HepG2 (cell line): ENCODE data around the gene UBE2C. TPM values are rescaled to one million over a fixed set of nuclear protein-coding genes. Genes with fewer than 3 reads are reported as not detected.
A peak's percentile ranks its signal among the peaks of the same experiment; 100 is the strongest.

Experiments used
- ARNTL ChIP-seq: sonication (generic); formaldehyde crosslinking; IDR thresholded peaks from 2 replicates; pipeline ENCODE4 v1.4.0; 2020; ENCODE audit warnings: mild to moderate bottlenecking, missing genetic modification reagents
- BRCA1 ChIP-seq: sonication (generic); formaldehyde crosslinking; IDR thresholded peaks from 2 replicates; pipeline ENCODE4 v1.4.0; 2020; ENCODE audit warnings: missing genetic modification reagents
- CREM ChIP-seq, 2 experiments: sonication (generic) in 1 of 2; formaldehyde crosslinking in 1 of 2; IDR thresholded peaks; 2 replicates each; pipeline versions ENCODE4 v1.4.0 to v1.6.1; 2016 to 2020; ENCODE audit warnings: antibody characterized with exemption in 1 of 2, mild to moderate bottlenecking in 1 of 2, missing genetic modification reagents in 1 of 2
- CTCF ChIP-seq: sonication (generic); formaldehyde crosslinking; IDR thresholded peaks from 2 replicates; pipeline ENCODE4 v1.5.0; 2020; ENCODE audit warnings: mild to moderate bottlenecking, missing genetic modification reagents, moderate library complexity
- DRAP1 ChIP-seq: IDR thresholded peaks from 2 replicates; pipeline ENCODE4 v1.6.1; 2016; ENCODE audit warnings: missing genetic modification reagents, missing compliant biosample characterization
- FOXC1 ChIP-seq: sonication (generic); formaldehyde crosslinking; IDR thresholded peaks from 2 replicates; pipeline ENCODE4 v1.8.0; 2022; ENCODE audit warnings: mild to moderate bottlenecking, missing genetic modification reagents, borderline replicate concordance
- FOXK1 ChIP-seq: sonication (generic); formaldehyde crosslinking; IDR thresholded peaks from 2 replicates; pipeline ENCODE4 v1.4.0; 2020; ENCODE audit warnings: low read depth, missing genetic modification reagents, borderline replicate concordance
- IKZF5 ChIP-seq: IDR thresholded peaks from 2 replicates; pipeline ENCODE4 v1.6.1; 2018; ENCODE audit warnings: missing genetic modification reagents, mild to moderate bottlenecking, missing compliant biosample characterization
- KLF11 ChIP-seq: IDR thresholded peaks from 2 replicates; pipeline ENCODE4 v1.6.1; 2016; ENCODE audit warnings: missing compliant biosample characterization
- NR2F2 ChIP-seq: IDR thresholded peaks from 2 replicates; pipeline ENCODE4 v1.6.1; 2012; ENCODE audit warnings: low read depth, inconsistent platforms, borderline replicate concordance
- NR2F6 ChIP-seq, 2 experiments: IDR thresholded peaks; 2 replicates each; pipeline ENCODE4 v1.6.1; 2016; ENCODE audit warnings: antibody characterized with exemption in 1 of 2, mild to moderate bottlenecking in 1 of 2
- RARA ChIP-seq: IDR thresholded peaks from 2 replicates; pipeline ENCODE4 v1.6.1; 2016; ENCODE audit warnings: missing genetic modification reagents, missing compliant biosample characterization
- SIX1 ChIP-seq: sonication (generic); formaldehyde crosslinking; IDR thresholded peaks from 2 replicates; pipeline ENCODE4 v1.4.0; 2020; ENCODE audit warnings: missing genetic modification reagents, borderline replicate concordance
- SP140L ChIP-seq: sonication (generic); formaldehyde crosslinking; IDR thresholded peaks from 2 replicates; pipeline ENCODE4 v1.4.0; 2020; ENCODE audit warnings: missing genetic modification reagents, borderline replicate concordance
- TARDBP ChIP-seq: sonication (generic); formaldehyde crosslinking; IDR thresholded peaks from 2 replicates; pipeline ENCODE4 v1.8.0; 2022; ENCODE audit warnings: mild to moderate bottlenecking, missing genetic modification reagents
- TFAP4 ChIP-seq: sonication (generic); IDR thresholded peaks from 2 replicates; pipeline ENCODE4 v1.6.1; 2016; ENCODE audit warnings: low read depth, borderline replicate concordance
- TFDP1 ChIP-seq: IDR thresholded peaks from 2 replicates; pipeline ENCODE4 v1.6.1; 2016; ENCODE audit warnings: missing compliant biosample characterization, missing genetic modification reagents, borderline replicate concordance
- XRCC5 ChIP-seq: fragments of 200-400 bp; formaldehyde crosslinking; optimal IDR thresholded peaks from 2 replicates; pipeline ENCODE3; 2017; ENCODE audit warnings: mild to moderate bottlenecking, low read length
- ZNF441 ChIP-seq: sonication (generic); formaldehyde crosslinking; IDR thresholded peaks from 2 replicates; pipeline ENCODE4 v1.7.0; 2021; ENCODE audit warnings: missing genetic modification reagents, borderline replicate concordance
- ZNF501 ChIP-seq: sonication (generic); formaldehyde crosslinking; IDR thresholded peaks from 2 replicates; pipeline ENCODE4 v1.5.1; 2020; ENCODE audit warnings: mild to moderate bottlenecking, moderate library complexity, missing genetic modification reagents
- ZNF792 ChIP-seq: IDR thresholded peaks from 2 replicates; pipeline ENCODE4 v1.6.1; 2016
- polyA plus RNA-seq, 8 experiments: library from polyadenylated mRNA; depleted of rRNA in 3 of 8; stranded (reverse) in 7 of 8; unstranded in 1 of 8; fragments of >200 nt; fragmentation: Illumina TruSeq in 4 of 8; extraction: Trizol in 4 of 8; gene quantifications; 2 replicates each; pipeline versions ENCODE4 v1.2.1 to v1.2.3, GENCODE V29; 2011 to 2016; ENCODE audit warnings: low read depth in 4 of 8, missing spikeins in 1 of 8, mixed read lengths in 1 of 8; ENCODE audit not compliant: insufficient read depth in 1 of 8
- total RNA-seq, 5 experiments: library from RNA; depleted of rRNA; stranded (reverse); fragments of >200 nt; fragmentation: Illumina TruSeq; extraction: Trizol; gene quantifications; 2 replicates each; pipeline ENCODE4 v1.2.3, GENCODE V29; 2016; ENCODE audit warnings: low read depth in 1 of 5
- TF ChIP-seq, protein P1 (sequence below): IDR thresholded peaks from 2 replicates; pipeline ENCODE4 v1.6.1; 2016
- TF ChIP-seq, protein P2 (sequence below): sonication (generic); formaldehyde crosslinking; IDR thresholded peaks from 2 replicates; pipeline ENCODE4 v1.4.0; 2020; ENCODE audit warnings: missing genetic modification reagents

Gene UBE2C
- total and polyA plus RNA-seq, 2 of the 13 experiments (the other 11 are each of a cell fraction or from before 2014, with no cell fraction given): 100 to 123 TPM

DNA sequence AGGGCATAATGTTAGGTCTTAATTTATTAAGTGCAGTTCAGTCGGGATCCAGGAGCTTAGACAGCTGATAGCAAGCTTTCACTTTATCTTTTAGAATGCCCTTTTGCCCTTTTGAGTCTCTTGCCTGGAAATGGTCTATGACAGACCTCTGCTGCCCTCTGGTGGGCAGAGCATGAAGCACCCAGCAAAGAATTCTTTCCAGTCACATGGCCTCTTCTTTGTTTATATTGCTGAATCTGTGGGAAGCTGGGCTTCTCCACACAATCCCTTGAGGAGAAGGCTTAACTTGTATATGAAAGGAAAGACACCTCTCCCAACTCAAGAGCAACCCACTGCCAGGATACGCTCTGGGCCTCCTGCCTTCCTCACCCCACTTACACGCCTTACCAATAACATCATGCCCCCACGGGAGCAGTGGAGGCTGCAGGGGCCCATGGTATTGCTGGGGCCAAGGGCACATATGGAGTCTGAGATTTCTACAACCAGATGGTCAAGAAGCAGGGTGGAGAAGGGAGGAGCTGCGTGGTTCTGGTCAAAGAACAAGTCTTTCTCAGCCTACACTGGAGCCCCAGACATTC lies 41.2 kb upstream of the UBE2C start (continued):
- peak; percentile 75; the same call in 1 of the 2 replicates for TF ChIP-seq FOXC1 (CRISPR knock-in tag)
- TF ChIP-seq TARDBP (CRISPR knock-in tag): peak; percentile 69
- TF ChIP-seq, protein P1, sequence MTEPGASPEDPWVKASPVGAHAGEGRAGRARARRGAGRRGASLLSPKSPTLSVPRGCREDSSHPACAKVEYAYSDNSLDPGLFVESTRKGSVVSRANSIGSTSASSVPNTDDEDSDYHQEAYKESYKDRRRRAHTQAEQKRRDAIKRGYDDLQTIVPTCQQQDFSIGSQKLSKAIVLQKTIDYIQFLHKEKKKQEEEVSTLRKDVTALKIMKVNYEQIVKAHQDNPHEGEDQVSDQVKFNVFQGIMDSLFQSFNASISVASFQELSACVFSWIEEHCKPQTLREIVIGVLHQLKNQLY (CRISPR knock-in tag): 0 out of 2 replicates have a peak, but pooled peaks have one; percentile 16
- 0 out of 2 replicates have a peak, but pooled peaks have one; percentile 69 for TF ChIP-seq ZNF792
- peak; percentile 78 for TF ChIP-seq RARA (CRISPR knock-in tag)
- peak; percentile 73 for TF ChIP-seq KLF11 (CRISPR knock-in tag)
- TF ChIP-seq SP140L: peak; percentile 81; the same call in 1 of the 2 replicates
- TF ChIP-seq NR2F2: peak; percentile 89
- TF ChIP-seq ZNF501 (CRISPR knock-in tag): peak; percentile 75
- TF ChIP-seq FOXK1 (CRISPR knock-in tag): peak; percentile 94; the same call in 1 of the 2 replicates
- TF ChIP-seq, protein P2, sequence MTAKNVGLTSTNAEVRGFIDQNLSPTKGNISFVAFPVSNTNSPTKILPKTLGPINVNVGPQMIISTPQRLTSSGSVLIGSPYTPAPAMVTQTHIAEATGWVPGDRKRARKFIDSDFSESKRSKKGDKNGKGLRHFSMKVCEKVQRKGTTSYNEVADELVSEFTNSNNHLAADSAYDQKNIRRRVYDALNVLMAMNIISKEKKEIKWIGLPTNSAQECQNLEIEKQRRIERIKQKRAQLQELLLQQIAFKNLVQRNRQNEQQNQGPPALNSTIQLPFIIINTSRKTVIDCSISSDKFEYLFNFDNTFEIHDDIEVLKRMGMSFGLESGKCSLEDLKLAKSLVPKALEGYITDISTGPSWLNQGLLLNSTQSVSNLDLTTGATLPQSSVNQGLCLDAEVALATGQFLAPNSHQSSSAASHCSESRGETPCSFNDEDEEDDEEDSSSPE (CRISPR knock-in tag): peak; percentile 16; the same call in 1 of the 2 replicates
- no peak for TF ChIP-seq ZNF441 (CRISPR knock-in tag)
- peak; percentile 99 for TF ChIP-seq NR2F6 (IDR thresholded peaks at IDR 0.05)
- peak; percentile 99 for TF ChIP-seq NR2F6 (CRISPR knock-in tag; IDR thresholded peaks at IDR 0.05)
- 0 out of 2 replicates have a peak, but pooled peaks have one; percentile 37 for TF ChIP-seq DRAP1 (CRISPR knock-in tag)
- TF ChIP-seq TFDP1 (CRISPR knock-in tag): no peak
- TF ChIP-seq TFAP4: peak; percentile 84
- peak; percentile 66; the same call in 1 of the 2 replicates for TF ChIP-seq ARNTL (CRISPR knock-in tag)
- peak; percentile 79; the same call in 1 of the 2 replicates for TF ChIP-seq BRCA1
- TF ChIP-seq XRCC5: peak; percentile 98
- TF ChIP-seq IKZF5: peak; percentile 66; the same call in 1 of the 2 replicates
- peak; percentile 97 for TF ChIP-seq CTCF (CRISPR knock-in tag)
- TF ChIP-seq SIX1 (CRISPR knock-in tag): no peak
- TF ChIP-seq CREM (IDR thresholded peaks at IDR 0.05): no peak
- no peak for TF ChIP-seq CREM (CRISPR knock-in tag; IDR thresholded peaks at IDR 0.05)
